Measurements from ENCODE around the gene COG5. TPM values are rescaled to one million over a fixed set of nuclear protein-coding genes. Genes with fewer than 3 reads are reported as not detected.

COG5 gene
- polyA plus RNA-seq, 1 of the 3 experiments (the other 2 are of a cell fraction) = 21.2 TPM

DNA sequence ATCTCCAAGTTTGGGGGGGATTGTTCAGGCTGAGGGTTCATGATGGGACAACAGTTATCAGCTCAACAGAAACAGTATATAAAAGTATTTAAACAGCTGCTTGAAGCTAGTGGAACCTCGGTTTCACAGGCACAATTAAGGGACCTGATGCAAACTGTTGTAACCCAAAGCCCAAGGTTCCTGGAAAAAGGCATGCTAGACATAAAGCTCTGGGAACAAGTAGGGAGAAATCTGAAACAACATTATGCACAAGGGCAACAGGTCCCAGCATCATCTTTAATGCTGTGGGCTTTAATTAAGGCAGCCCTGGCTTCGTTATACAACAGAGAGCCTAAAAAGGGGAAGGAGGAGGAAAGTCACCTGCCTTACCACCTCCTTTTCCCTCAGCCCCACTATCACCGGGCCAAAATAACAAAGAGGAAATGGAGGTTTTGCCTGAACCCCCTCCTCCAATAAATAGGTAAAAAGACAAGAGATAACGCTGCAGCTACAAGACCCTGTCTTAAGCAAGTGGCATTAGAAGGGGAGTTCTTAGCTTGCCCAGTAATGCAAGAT, 177.1 kb downstream of the COG5 start:
- Histone ChIP-seq H3K36me3 (replicated peaks in 1 of 2; ENCODE audit: control insufficient read depth in 1 of 2, insufficient read depth in 2 of 2, low read length in 1 of 2) (no peaks in the 10 kb centered on the region), H3K4me2 (peak overlapping the region; percentile 52), H4K20me1 (ENCODE audit: insufficient read depth) (no peaks in the 10 kb centered on the region), H3K9me3 (no peaks in the 10 kb centered on the region), H3F3A (replicated peaks; ENCODE audit: insufficient read depth) (peaks cover 8% of the 10 kb centered on the region), H3K27me3 (ENCODE audit: insufficient read depth) (no peaks in the 10 kb centered on the region), H3K79me2 (ENCODE audit: insufficient read depth) (no peaks in the 10 kb centered on the region), H3K4me3 (ENCODE audit: low read depth in 2 of 2, low read length in 1 of 2) (no peak overlapping the region), H3K4me1 (ENCODE audit: control insufficient read depth in 1 of 2, insufficient read depth in 2 of 2, low read depth in 1 of 2, low read length in 1 of 2) (peaks cover 8 to 27% of the 10 kb centered on the region in 2 experiments; a peak in 3 of 4 replicates), H2AFZ (ENCODE audit: low read depth) (no peak overlapping the region), H3K9me2 (no peaks in the 10 kb centered on the region), H3K27ac (ENCODE audit: low read depth in 2 of 2, low read length in 1 of 2) (peak overlapping the region; percentile 74 to 96), H3K9ac (no peak overlapping the region)
- POLR2A ChIA-PET = no interaction called here
- DNase-seq = no peak
- CTCF ChIA-PET = interaction anchor here (0.7 to 2.1 kb wide), 6 partner anchors 13 to 356 kb away, joined by 3 to 7 read pairs (median 4); no protein-coding TSS in a partner anchor
- 73% methylated on average over 4 of the region's 4 CpGs for WGBS (ENCODE audit: low lambda C conversion rate)
- TF ChIP-seq MXI1 (IDR thresholded peaks at IDR 0.05; ENCODE audit: low read depth, low read length) = no peak
- no peak for TF ChIP-seq NRF1 (IDR thresholded peaks at IDR 0.05; ENCODE audit: low read depth, low read length)
- no peak for TF ChIP-seq NFIC (IDR thresholded peaks at IDR 0.05; ENCODE audit: borderline replicate concordance)
- TF ChIP-seq, protein P1, sequence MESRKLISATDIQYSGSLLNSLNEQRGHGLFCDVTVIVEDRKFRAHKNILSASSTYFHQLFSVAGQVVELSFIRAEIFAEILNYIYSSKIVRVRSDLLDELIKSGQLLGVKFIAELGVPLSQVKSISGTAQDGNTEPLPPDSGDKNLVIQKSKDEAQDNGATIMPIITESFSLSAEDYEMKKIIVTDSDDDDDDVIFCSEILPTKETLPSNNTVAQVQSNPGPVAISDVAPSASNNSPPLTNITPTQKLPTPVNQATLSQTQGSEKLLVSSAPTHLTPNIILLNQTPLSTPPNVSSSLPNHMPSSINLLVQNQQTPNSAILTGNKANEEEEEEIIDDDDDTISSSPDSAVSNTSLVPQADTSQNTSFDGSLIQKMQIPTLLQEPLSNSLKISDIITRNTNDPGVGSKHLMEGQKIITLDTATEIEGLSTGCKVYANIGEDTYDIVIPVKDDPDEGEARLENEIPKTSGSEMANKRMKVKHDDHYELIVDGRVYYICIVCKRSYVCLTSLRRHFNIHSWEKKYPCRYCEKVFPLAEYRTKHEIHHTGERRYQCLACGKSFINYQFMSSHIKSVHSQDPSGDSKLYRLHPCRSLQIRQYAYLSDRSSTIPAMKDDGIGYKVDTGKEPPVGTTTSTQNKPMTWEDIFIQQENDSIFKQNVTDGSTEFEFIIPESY (IDR thresholded peaks at IDR 0.05; ENCODE audit: borderline replicate concordance, low read depth) = no peak
- TF ChIP-seq, protein P2, sequence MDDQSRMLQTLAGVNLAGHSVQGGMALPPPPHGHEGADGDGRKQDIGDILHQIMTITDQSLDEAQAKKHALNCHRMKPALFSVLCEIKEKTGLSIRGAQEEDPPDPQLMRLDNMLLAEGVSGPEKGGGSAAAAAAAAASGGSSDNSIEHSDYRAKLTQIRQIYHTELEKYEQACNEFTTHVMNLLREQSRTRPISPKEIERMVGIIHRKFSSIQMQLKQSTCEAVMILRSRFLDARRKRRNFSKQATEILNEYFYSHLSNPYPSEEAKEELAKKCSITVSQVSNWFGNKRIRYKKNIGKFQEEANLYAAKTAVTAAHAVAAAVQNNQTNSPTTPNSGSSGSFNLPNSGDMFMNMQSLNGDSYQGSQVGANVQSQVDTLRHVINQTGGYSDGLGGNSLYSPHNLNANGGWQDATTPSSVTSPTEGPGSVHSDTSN (IDR thresholded peaks at IDR 0.05) = no peak
- TF ChIP-seq GABPA (IDR thresholded peaks at IDR 0.05; ENCODE audit: low read depth) = no peak
- no peak for TF ChIP-seq EP300 (IDR thresholded peaks at IDR 0.05; ENCODE audit: borderline replicate concordance in 1 of 2, low read depth in 1 of 2, low read length in 1 of 2)
- TF ChIP-seq POLR2AphosphoS5 (IDR thresholded peaks at IDR 0.05; ENCODE audit: low read depth, low read length) = no peak
- no peak for TF ChIP-seq ELF1 (IDR thresholded peaks at IDR 0.05)
- TF ChIP-seq, protein P3, sequence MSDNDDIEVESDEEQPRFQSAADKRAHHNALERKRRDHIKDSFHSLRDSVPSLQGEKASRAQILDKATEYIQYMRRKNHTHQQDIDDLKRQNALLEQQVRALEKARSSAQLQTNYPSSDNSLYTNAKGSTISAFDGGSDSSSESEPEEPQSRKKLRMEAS (IDR thresholded peaks at IDR 0.05; ENCODE audit: low read depth) = no peak
- TF ChIP-seq FOXJ3 (CRISPR knock-in tag; IDR thresholded peaks at IDR 0.05) = no peak
- TF ChIP-seq SIN3A (IDR thresholded peaks at IDR 0.05; ENCODE audit: borderline replicate concordance, low read depth, low read length) = no peak
- no peak for TF ChIP-seq YY1 (IDR thresholded peaks at IDR 0.05; ENCODE audit: low read depth)
- TF ChIP-seq, protein P4, sequence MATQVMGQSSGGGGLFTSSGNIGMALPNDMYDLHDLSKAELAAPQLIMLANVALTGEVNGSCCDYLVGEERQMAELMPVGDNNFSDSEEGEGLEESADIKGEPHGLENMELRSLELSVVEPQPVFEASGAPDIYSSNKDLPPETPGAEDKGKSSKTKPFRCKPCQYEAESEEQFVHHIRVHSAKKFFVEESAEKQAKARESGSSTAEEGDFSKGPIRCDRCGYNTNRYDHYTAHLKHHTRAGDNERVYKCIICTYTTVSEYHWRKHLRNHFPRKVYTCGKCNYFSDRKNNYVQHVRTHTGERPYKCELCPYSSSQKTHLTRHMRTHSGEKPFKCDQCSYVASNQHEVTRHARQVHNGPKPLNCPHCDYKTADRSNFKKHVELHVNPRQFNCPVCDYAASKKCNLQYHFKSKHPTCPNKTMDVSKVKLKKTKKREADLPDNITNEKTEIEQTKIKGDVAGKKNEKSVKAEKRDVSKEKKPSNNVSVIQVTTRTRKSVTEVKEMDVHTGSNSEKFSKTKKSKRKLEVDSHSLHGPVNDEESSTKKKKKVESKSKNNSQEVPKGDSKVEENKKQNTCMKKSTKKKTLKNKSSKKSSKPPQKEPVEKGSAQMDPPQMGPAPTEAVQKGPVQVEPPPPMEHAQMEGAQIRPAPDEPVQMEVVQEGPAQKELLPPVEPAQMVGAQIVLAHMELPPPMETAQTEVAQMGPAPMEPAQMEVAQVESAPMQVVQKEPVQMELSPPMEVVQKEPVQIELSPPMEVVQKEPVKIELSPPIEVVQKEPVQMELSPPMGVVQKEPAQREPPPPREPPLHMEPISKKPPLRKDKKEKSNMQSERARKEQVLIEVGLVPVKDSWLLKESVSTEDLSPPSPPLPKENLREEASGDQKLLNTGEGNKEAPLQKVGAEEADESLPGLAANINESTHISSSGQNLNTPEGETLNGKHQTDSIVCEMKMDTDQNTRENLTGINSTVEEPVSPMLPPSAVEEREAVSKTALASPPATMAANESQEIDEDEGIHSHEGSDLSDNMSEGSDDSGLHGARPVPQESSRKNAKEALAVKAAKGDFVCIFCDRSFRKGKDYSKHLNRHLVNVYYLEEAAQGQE (IDR thresholded peaks at IDR 0.05; ENCODE audit: low read depth, low read length) = no peak

Measured in SK-N-SH (cell line).